Mucosa of descending colon (tissue), 3 donors: ENCODE measurements around the gene PKN3. TPM values are rescaled to one million over a fixed set of nuclear protein-coding genes. Genes with fewer than 3 reads are reported as not detected.

ENCODE experiments used
- ATAC-seq: fragments of 200-7000 bp; cut with Tn5 transposase; one replicate; pipeline ENCODE4 v1.9.1; 2020; ENCODE audit warnings: mild to moderate bottlenecking, moderate library complexity
- DNase-seq, 3 donors: peaks; one replicate each; pipeline ENCODE4 v3.0.0-alpha.2; 2020
- H3K36me3 ChIP-seq: fragments of 200-600 bp; one replicate; pipeline ENCODE4 v1.8.0; 2021; ENCODE audit warnings: low read depth, mild to moderate bottlenecking
- H3K4me1 ChIP-seq: fragments of 200-600 bp; one replicate; pipeline ENCODE4 v1.8.0; 2021; ENCODE audit warnings: low read depth, mild to moderate bottlenecking
- H3K4me3 ChIP-seq: fragments of 200-600 bp; one replicate; pipeline ENCODE4 v1.8.0; 2021; ENCODE audit warnings: mild to moderate bottlenecking
- H3K9me3 ChIP-seq: fragments of 200-600 bp; one replicate; pipeline ENCODE4 v1.8.0; 2021; ENCODE audit warnings: mild to moderate bottlenecking
- intact Hi-C, 2 donors: fragments of 100-400 bp; cut with DNase I in 1 of 2; cut with micrococcal nuclease in 1 of 2; formaldehyde crosslinking; loops; one replicate each; pipeline versions ENCODE4 v1.11.0 to v1.11.1; 2022; cut with DNase I, micrococcal nuclease
- total RNA-seq, 3 donors: library from RNA; stranded (reverse); fragmentation: NEBNext Ultra II Directional in 2 of 3; extraction: Animal tissue kit (Norgen Biotek cat#: 25700) in 2 of 3; gene quantifications; one replicate each; pipeline versions ENCODE4 v1.2.1 to v1.2.4, GENCODE V29; 2021 to 2023
- TF ChIP-seq, protein P1 (sequence below): fragments of 200-600 bp; IDR thresholded peaks from one replicate; pipeline ENCODE4 v1.8.0; 2022; ENCODE audit warnings: antibody characterized with exemption, mild to moderate bottlenecking
- donor health status: DM: no; HTN: no; CAD: no; lungs with moderate emphysema.
- donor health status: DM: no; HTN: no; CAD: no.
- donor health status: DM: no; HTN: yes; CAD: no.

PKN3 gene
- total RNA-seq, 3 donors from 2014 or later = 2.5 to 4.9 (median 3.8) TPM

DNA sequence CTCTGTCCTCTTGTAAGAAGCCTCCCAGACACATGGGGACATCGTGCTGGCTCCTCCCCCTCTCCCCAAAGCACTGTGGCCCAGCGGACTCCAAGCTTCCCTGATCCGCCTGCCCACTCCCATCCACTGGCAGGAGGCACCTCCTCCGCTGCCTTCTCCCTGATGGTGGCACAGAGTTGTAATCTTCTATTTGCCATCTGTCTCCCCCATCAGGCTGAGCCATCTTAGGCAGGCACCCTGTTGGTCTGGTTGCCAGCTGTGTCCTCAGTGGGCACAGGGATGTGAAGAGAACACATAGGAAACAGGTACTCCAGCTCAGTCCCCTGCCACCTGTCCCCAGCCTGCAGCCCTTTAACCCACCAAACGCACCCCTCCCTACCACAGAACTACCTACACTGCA lies 27.0 kb downstream of the PKN3 start:
- TF ChIP-seq, protein P1, sequence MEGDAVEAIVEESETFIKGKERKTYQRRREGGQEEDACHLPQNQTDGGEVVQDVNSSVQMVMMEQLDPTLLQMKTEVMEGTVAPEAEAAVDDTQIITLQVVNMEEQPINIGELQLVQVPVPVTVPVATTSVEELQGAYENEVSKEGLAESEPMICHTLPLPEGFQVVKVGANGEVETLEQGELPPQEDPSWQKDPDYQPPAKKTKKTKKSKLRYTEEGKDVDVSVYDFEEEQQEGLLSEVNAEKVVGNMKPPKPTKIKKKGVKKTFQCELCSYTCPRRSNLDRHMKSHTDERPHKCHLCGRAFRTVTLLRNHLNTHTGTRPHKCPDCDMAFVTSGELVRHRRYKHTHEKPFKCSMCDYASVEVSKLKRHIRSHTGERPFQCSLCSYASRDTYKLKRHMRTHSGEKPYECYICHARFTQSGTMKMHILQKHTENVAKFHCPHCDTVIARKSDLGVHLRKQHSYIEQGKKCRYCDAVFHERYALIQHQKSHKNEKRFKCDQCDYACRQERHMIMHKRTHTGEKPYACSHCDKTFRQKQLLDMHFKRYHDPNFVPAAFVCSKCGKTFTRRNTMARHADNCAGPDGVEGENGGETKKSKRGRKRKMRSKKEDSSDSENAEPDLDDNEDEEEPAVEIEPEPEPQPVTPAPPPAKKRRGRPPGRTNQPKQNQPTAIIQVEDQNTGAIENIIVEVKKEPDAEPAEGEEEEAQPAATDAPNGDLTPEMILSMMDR = no peak
- ATAC-seq (no peak), DNase-seq (no peak)
- no peaks in the 10 kb centered on the region for H3K9me3 ChIP-seq
- intact Hi-C loops = no loop called here
- peaks cover 7% of the 10 kb centered on the region for H3K4me1 ChIP-seq
- peaks cover under 1% of the 10 kb centered on the region for H3K36me3 ChIP-seq
- H3K4me3 ChIP-seq = no peak overlapping the region

DNA sequence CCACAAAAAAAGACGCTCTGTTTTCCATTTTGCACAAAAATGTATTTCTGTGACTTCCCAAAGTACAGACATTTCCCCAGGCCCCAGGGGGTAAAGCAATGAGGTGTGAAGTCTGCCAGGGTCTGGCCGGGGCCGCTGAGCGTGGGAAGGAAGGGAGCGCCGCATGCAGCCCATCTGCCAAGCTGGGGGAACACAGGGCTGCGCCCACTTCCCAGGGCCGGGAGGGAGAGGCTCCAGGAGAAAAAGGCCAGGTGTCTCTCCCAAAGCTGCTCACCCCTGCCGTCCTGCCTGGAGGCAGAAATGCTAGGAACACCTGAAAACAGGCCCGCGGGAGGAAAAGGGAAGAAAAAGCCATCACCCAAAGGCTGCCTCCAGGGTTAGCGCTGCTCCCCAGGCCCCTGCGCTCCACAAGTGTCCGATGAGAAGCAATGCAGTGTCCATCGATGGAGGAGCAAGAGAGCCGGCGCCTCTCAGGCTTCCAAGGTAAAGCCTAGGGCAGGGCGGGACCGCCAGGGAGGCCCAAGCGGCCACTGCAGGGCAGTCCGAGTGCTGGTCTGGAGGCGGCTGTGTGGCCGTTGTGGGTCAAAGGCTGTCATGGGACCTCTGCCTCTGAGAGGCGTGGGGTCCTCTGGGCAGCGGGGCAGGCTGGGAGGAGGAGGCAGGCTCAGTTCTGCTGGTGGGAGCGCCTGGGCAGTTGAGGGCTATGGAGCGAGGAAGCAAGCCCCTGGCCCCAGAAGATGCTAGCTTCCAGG lies 27.6 kb downstream of the PKN3 start:
- no peaks in the 10 kb centered on the region for H3K36me3 ChIP-seq
- no peaks in the 10 kb centered on the region for H3K9me3 ChIP-seq
- no peak for ATAC-seq
- H3K4me3 ChIP-seq = no peak overlapping the region
- intact Hi-C loops = no loop called here
- DNase-seq = no peak
- peaks cover 2% of the 10 kb centered on the region for H3K4me1 ChIP-seq
- TF ChIP-seq, protein P1 = no peak

DNA sequence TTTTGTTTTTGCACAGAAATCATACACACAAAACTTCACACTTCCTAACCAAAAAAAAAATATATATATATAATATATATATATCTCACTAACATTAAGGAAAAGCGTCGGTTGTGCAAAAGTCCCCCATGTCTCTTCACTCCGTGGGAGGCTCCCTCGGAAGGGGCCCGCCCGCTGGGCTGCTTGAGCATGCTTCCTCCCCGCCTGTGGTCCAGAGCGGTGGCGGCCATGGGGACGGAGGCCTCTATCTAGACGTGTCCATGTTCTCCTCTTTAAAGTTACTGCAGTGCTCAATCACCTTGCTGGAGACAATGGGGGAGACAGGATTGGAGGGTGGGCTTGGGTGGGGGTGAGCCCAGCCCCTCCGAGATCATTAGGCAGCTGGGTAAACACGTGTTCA lies 28.8 kb downstream of the PKN3 start:
- no peaks in the 10 kb centered on the region for H3K9me3 ChIP-seq
- no peaks in the 10 kb centered on the region for H3K36me3 ChIP-seq
- intact Hi-C loops = no loop called here
- H3K4me1 ChIP-seq = no peaks in the 10 kb centered on the region
- TF ChIP-seq, protein P1 = no peak
- DNase-seq (no peak), ATAC-seq (no peak)
- H3K4me3 ChIP-seq = no peak overlapping the region

DNA sequence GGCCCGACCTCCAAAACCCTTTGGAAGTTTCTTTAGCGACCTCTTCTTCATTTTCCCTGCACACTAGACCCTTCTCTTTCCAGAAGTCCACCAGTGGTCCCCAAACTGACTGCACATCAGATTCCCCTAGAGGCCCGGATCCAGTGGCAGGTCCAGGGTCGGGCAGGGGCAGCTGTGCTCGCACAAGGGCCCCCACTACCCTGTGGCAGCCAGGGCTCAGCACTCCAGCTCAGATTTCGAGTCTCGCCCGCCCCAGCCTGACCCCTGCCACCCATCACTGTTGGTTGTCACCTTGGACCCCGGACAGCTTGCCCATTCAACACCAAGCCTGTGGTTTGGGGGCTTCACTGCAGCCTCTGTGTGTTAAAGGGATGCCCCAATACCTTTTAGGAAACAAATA lies 29.4 kb downstream of the PKN3 start:
- DNase-seq = no peak
- ATAC-seq = no peak
- TF ChIP-seq, protein P1 = no peak
- intact Hi-C loops = no loop called here
- no peaks in the 10 kb centered on the region for H3K9me3 ChIP-seq
- no peak overlapping the region for H3K4me3 ChIP-seq
- H3K36me3 ChIP-seq = no peaks in the 10 kb centered on the region
- no peaks in the 10 kb centered on the region for H3K4me1 ChIP-seq

DNA sequence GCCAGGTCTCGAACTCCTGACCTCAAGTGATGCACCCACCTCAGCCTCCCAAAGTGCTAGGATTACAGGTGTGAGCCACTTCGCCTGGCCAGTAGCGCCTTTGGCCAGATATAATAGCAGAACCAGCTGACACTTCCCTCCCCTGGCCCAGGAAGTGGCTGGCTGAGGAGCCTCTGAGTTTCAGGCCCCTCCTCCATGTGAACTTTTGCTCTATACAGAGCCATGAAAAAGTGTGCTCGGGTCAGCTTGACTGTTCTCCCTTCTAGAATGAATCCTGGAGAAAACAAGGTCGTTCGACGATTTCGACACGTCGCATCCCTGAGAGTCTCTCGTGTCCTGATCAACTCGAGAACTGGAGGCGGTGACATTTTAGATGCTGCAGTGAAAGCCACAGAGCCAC lies 30.3 kb downstream of the PKN3 start:
- H3K4me3 ChIP-seq = no peak overlapping the region
- intact Hi-C loops = no loop called here
- H3K9me3 ChIP-seq = no peaks in the 10 kb centered on the region
- DNase-seq (no peak), ATAC-seq (no peak)
- H3K4me1 ChIP-seq = no peaks in the 10 kb centered on the region
- TF ChIP-seq, protein P1 = no peak
- H3K36me3 ChIP-seq = no peaks in the 10 kb centered on the region
